PC-9 (cell line): Measurements from ENCODE around the gene SLC22A4. TPM values are rescaled to one million over a fixed set of nuclear protein-coding genes. Genes with fewer than 3 reads are reported as not detected.

ENCODE experiments used
- BruUV-seq: library from RNA; stranded (reverse); fragments of 400-500 nt; replicated peaks from 2 replicates; lab custom pipeline; 2021; lab: Mats Ljungman, UMichigan
- CTCF ChIA-PET: fragments of 300-600 bp; sonication (Branson Sonifier 250); formaldehyde crosslinking; loops from one replicate; lab custom pipeline; 2022; ENCODE audit warnings: antibody characterized with exemption; lab: Charles Lee
- POLR2A ChIA-PET: fragments of 300-600 bp; sonication (Branson Sonifier 250); formaldehyde crosslinking; loops from one replicate; lab custom pipeline; 2022; ENCODE audit warnings: antibody characterized with exemption; ENCODE audit not compliant: unreplicated experiment; lab: Charles Lee
- DNase-seq, 2 experiments: peaks; one replicate each; pipeline versions ENCODE4 v3.0.0 to v3.0.0-alpha.2; 2015 to 2022; ENCODE audit warnings: mixed read lengths in 1 of 2
- H2AFZ ChIP-seq: fragments of 200-600 bp; sonication (generic); 2 replicates; pipeline ENCODE4 v1.8.1; 2017; ENCODE audit warnings: antibody characterized with exemption
- H3F3A ChIP-seq: fragments of 200-600 bp; sonication (generic); 2 replicates; pipeline ENCODE4 v1.8.1; 2017; ENCODE audit warnings: antibody characterized with exemption, mild to moderate bottlenecking, low read depth; ENCODE audit not compliant: insufficient read depth
- H3K27ac ChIP-seq: fragments of 200-600 bp; sonication (generic); 2 replicates; pipeline ENCODE4 v1.6.1; 2016; ENCODE audit warnings: mixed run types
- H3K27me3 ChIP-seq: fragments of 200-600 bp; sonication (generic); 2 replicates; pipeline ENCODE4 v1.6.1; 2016; ENCODE audit warnings: low read depth, mixed run types; ENCODE audit not compliant: insufficient read depth
- H3K36me3 ChIP-seq: fragments of 200-600 bp; sonication (generic); 2 replicates; pipeline ENCODE4 v1.6.1; 2016; ENCODE audit warnings: low read depth, mixed run types
- H3K4me1 ChIP-seq: fragments of 200-600 bp; sonication (generic); replicated peaks from 2 replicates; pipeline ENCODE4 v1.6.1; 2016; ENCODE audit warnings: mixed run types; ENCODE audit not compliant: insufficient read depth
- H3K4me2 ChIP-seq: fragments of 200-600 bp; sonication (generic); 2 replicates; pipeline ENCODE4 v1.6.1; 2017; ENCODE audit warnings: mixed run types
- H3K4me3 ChIP-seq: fragments of 200-600 bp; sonication (generic); 2 replicates; pipeline ENCODE4 v1.6.1; 2016; ENCODE audit warnings: mixed run types
- H3K79me2 ChIP-seq: fragments of 200-600 bp; sonication (generic); 2 replicates; pipeline ENCODE4 v1.6.1; 2017; ENCODE audit warnings: low read depth, mixed run types
- H3K9me2 ChIP-seq: fragments of 200-600 bp; sonication (generic); 2 replicates; pipeline ENCODE4 v1.8.1; 2017; ENCODE audit warnings: mild to moderate bottlenecking; ENCODE audit not compliant: insufficient read depth
- H3K9me3 ChIP-seq: fragments of 200-600 bp; sonication (generic); 2 replicates; pipeline ENCODE4 v1.8.1; 2016; ENCODE audit warnings: low read depth; ENCODE audit not compliant: insufficient read depth
- H4K20me1 ChIP-seq: fragments of 200-600 bp; sonication (generic); 2 replicates; pipeline ENCODE4 v1.8.1; 2017; ENCODE audit not compliant: insufficient read depth
- EZH2 ChIP-seq: fragments of 200-600 bp; sonication (generic); IDR thresholded peaks from 2 replicates; pipeline ENCODE4 v1.8.0; 2017; ENCODE audit warnings: antibody characterized with exemption, low read depth
- intact Hi-C: fragments of 100-400 bp; cut with micrococcal nuclease; formaldehyde crosslinking; loops from one replicate; pipeline ENCODE4 v1.10.0; 2022; ENCODE audit not compliant: unreplicated experiment
- total RNA-seq: library from RNA; stranded (reverse); gene quantifications from 2 replicates; pipeline ENCODE4 v1.2.3, GENCODE V29; 2021
- TF ChIP-seq, protein P1 (sequence below): fragments of 200-600 bp; sonication (generic); conservative IDR thresholded peaks from 2 replicates; pipeline ENCODE4 v1.6.1; 2017; ENCODE audit warnings: mixed run types, antibody characterized with exemption, mild to moderate bottlenecking, moderate library complexity

SLC22A4 gene
- total RNA-seq, 1 experiment from 2014 or later, result 4.2 TPM

DNA sequence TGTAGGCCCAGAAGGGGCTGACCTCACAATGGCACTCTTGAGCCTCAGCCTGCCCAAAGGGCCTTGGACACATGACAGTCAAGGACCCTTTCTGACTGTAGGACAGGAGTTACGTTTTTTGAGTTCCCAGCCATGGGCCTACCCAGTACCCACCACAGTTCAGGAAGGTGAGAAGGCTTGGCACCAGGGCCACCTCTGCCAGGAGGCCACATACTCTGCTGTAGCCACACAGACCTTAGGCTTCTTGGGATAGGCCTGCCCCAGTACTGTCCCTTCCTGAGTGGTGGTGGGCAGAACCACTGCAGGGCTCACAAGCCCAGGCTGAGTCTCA lies 23.9 kb upstream of the SLC22A4 start:
- no peak overlapping the region for H3K27ac ChIP-seq
- TF ChIP-seq, protein P1, sequence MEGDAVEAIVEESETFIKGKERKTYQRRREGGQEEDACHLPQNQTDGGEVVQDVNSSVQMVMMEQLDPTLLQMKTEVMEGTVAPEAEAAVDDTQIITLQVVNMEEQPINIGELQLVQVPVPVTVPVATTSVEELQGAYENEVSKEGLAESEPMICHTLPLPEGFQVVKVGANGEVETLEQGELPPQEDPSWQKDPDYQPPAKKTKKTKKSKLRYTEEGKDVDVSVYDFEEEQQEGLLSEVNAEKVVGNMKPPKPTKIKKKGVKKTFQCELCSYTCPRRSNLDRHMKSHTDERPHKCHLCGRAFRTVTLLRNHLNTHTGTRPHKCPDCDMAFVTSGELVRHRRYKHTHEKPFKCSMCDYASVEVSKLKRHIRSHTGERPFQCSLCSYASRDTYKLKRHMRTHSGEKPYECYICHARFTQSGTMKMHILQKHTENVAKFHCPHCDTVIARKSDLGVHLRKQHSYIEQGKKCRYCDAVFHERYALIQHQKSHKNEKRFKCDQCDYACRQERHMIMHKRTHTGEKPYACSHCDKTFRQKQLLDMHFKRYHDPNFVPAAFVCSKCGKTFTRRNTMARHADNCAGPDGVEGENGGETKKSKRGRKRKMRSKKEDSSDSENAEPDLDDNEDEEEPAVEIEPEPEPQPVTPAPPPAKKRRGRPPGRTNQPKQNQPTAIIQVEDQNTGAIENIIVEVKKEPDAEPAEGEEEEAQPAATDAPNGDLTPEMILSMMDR, result no peak
- TF ChIP-seq EZH2, result no peak
- no peaks in the 10 kb centered on the region for H4K20me1 ChIP-seq
- H3K4me1 ChIP-seq, result peaks cover 16% of the 10 kb centered on the region
- H3K9me2 ChIP-seq, result no peaks in the 10 kb centered on the region
- CTCF ChIA-PET, result interaction anchor here (0.5 kb wide), 1 partner anchor 98 kb away, joined by 3 read pairs; no protein-coding TSS in a partner anchor
- no peaks in the 10 kb centered on the region for H3K79me2 ChIP-seq
- DNase-seq, result no peak
- H3K27me3 ChIP-seq, result no peaks in the 10 kb centered on the region
- POLR2A ChIA-PET, result no interaction called here
- intact Hi-C loops, result no loop called here
- no peaks in the 10 kb centered on the region for H3K9me3 ChIP-seq
- no peaks in the 10 kb centered on the region for H3K36me3 ChIP-seq
- H2AFZ ChIP-seq, result no peak overlapping the region
- H3K4me3 ChIP-seq, result no peak overlapping the region
- no TSS peak for BruUV-seq
- no peak overlapping the region for H3K4me2 ChIP-seq
- H3F3A ChIP-seq, result peaks cover 7% of the 10 kb centered on the region; the same call in 1 of the 2 replicates

DNA sequence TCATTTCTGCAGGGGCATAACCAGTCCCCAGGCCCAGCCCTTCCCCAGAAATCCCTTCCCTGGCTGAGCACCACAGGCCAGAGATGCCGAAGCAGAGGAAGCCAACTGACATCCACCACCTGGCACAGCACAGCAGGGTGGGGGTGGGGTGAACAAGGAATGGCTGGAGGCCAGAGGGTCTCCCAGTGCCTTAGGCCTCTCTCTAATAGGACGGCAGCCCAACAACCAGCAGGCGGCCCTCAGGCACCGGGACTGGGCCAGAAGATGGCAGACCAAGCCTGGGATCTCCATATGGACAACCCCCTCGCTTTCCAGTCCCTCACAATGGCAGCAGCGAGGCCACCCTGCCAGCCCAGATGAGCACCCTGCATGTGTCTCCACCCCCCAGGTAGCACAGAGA lies 23.5 kb upstream of the SLC22A4 start:
- DNase-seq, result no peak
- ChIA-PET POLR2A (no interaction called here), CTCF (interaction anchor here (0.5 kb wide), 1 partner anchor 99 kb away, joined by 3 read pairs; no protein-coding TSS in a partner anchor)
- H3K9me3 ChIP-seq, result no peaks in the 10 kb centered on the region
- no TSS peak for BruUV-seq
- no peak for TF ChIP-seq EZH2
- TF ChIP-seq, protein P1, result no peak
- intact Hi-C loops, result no loop called here
- H3K79me2 ChIP-seq, result no peaks in the 10 kb centered on the region
- H3K4me3 ChIP-seq, result no peak overlapping the region
- no peaks in the 10 kb centered on the region for H3K27me3 ChIP-seq
- H3K4me2 ChIP-seq, result no peak overlapping the region
- H3K9me2 ChIP-seq, result no peaks in the 10 kb centered on the region
- peaks cover 12% of the 10 kb centered on the region for H3K4me1 ChIP-seq
- no peak overlapping the region for H3K27ac ChIP-seq
- H3K36me3 ChIP-seq, result no peaks in the 10 kb centered on the region
- peaks cover 4% of the 10 kb centered on the region; the same call in 1 of the 2 replicates for H3F3A ChIP-seq
- no peak overlapping the region for H2AFZ ChIP-seq
- H4K20me1 ChIP-seq, result no peaks in the 10 kb centered on the region

DNA sequence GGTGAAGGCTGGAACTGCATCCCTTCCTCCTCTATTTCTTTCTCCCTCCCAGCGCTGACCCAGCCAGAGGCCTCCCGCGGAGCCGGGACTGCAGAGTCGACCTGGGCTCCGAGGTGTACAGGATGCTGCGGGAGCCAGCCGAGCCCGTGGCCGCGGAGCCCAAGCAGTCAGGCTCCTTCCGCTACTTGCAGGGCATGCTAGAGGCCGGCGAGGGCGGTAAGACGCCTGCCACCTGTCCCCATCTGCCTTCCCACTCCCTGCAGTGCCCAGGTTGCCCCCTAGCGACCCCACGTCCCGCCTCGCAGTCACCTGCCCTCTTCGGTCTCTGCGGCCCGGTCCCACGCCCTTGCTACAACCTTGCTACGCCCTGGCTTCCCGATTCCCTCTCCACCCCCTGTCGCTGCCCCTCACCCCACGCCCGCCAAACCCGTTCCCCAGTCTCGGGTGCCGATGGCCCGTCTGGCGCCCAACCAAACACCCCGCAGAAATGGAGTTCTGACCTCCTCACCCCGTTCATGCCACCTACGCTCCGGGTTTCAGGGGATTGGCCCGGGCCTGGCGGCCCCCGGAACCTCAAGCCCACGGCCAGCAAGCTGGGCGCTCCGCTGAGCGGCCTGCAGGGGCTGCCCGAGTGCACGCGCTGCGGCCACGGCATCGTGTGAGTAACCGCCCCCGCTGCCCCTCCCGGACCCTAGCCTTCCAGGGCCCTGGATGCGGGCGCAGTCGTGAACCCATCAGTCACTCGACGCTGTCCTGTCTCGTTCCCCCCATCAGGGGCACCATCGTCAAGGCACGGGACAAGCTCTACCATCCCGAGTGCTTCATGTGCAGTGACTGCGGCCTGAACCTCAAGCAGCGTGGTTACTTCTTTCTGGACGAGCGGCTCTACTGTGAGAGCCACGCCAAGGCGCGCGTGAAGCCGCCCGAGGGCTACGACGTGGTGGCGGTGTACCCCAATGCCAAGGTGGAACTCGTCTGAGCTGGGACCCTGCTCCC lies 22.6 kb upstream of the SLC22A4 start:
- Histone ChIP-seq H3F3A (no peaks in the 10 kb centered on the region), H3K4me3 (no peak overlapping the region), H4K20me1 (no peaks in the 10 kb centered on the region), H3K4me2 (no peak overlapping the region), H3K27me3 (no peaks in the 10 kb centered on the region), H3K27ac (no peak overlapping the region), H3K9me3 (no peaks in the 10 kb centered on the region), H3K4me1 (peaks cover 4% of the 10 kb centered on the region), H3K79me2 (no peaks in the 10 kb centered on the region), H2AFZ (no peak overlapping the region), H3K9me2 (no peaks in the 10 kb centered on the region), H3K36me3 (no peaks in the 10 kb centered on the region)
- intact Hi-C loops, result no loop called here
- TF ChIP-seq EZH2, result no peak
- BruUV-seq, result TSS peak; percentile 11
- no peak for DNase-seq
- ChIA-PET POLR2A (no interaction called here), CTCF (interaction anchor here (0.6 kb wide), 2 partner anchors 176 to 468 kb away, joined by 3 to 4 read pairs; no protein-coding TSS in a partner anchor)
